MM.1S (cell line): ENCODE measurements around the gene CAMKK1.

Source experiments
- DNase-seq: peaks from one replicate; pipeline ENCODE4 v3.0.0-alpha.2; 2015
- H2AFZ ChIP-seq: fragments of 300-600 bp; sonication (generic); 2 replicates; pipeline ENCODE4 v1.6.0; 2016; ENCODE audit warnings: antibody characterized with exemption, low read length
- H3F3A ChIP-seq: fragments of 300-600 bp; sonication (generic); 2 replicates; pipeline ENCODE4 v1.6.1; 2016; ENCODE audit warnings: mild to moderate bottlenecking, antibody characterized with exemption, low read length, moderate library complexity, mixed read lengths; ENCODE audit not compliant: insufficient read depth
- H3K27ac ChIP-seq: fragments of 300-600 bp; sonication (generic); 2 replicates; pipeline ENCODE4 v1.5.1; 2016; ENCODE audit warnings: mild to moderate bottlenecking, low read length
- H3K27me3 ChIP-seq: fragments of 300-600 bp; sonication (generic); replicated peaks from 2 replicates; pipeline ENCODE4 v1.6.0; 2016; ENCODE audit warnings: low read length; ENCODE audit not compliant: insufficient read depth
- H3K36me3 ChIP-seq: fragments of 300-600 bp; sonication (generic); replicated peaks from 2 replicates; pipeline ENCODE4 v1.6.1; 2016; ENCODE audit warnings: mild to moderate bottlenecking, low read length, mixed read lengths; ENCODE audit not compliant: insufficient read depth
- H3K4me1 ChIP-seq: fragments of 300-600 bp; sonication (generic); 2 replicates; pipeline ENCODE4 v1.6.1; 2016; ENCODE audit warnings: low read length, mixed read lengths
- H3K4me2 ChIP-seq: fragments of 300-600 bp; sonication (generic); 2 replicates; pipeline ENCODE4 v1.6.0; 2016; ENCODE audit warnings: low read depth, low read length
- H3K4me3 ChIP-seq: fragments of 300-600 bp; sonication (generic); 2 replicates; pipeline ENCODE4 v1.5.1; 2016; ENCODE audit warnings: low read length, mixed read lengths
- H3K79me2 ChIP-seq: fragments of 300-600 bp; sonication (generic); 2 replicates; pipeline ENCODE4 v1.6.1; 2016; ENCODE audit warnings: mixed run types, low read length, mixed read lengths
- H3K9ac ChIP-seq: fragments of 300-600 bp; sonication (generic); 2 replicates; pipeline ENCODE4 v1.6.1; 2016; ENCODE audit warnings: low read length, mixed read lengths
- H3K9me2 ChIP-seq: fragments of 300-600 bp; sonication (generic); replicated peaks from 2 replicates; pipeline ENCODE4 v1.6.1; 2016; ENCODE audit warnings: mild to moderate bottlenecking, low read length, mixed read lengths; ENCODE audit not compliant: insufficient read depth
- H3K9me3 ChIP-seq: fragments of 300-600 bp; sonication (generic); replicated peaks from 2 replicates; pipeline ENCODE4 v1.6.1; 2016; ENCODE audit warnings: mild to moderate bottlenecking, low read length, mixed read lengths; ENCODE audit not compliant: insufficient read depth
- H4K20me1 ChIP-seq: fragments of 300-600 bp; sonication (generic); 2 replicates; pipeline ENCODE4 v1.6.1; 2016; ENCODE audit warnings: mild to moderate bottlenecking, low read length, moderate library complexity, mixed read lengths; ENCODE audit not compliant: insufficient read depth
- CTCF ChIP-seq: fragments of 300-600 bp; sonication (generic); IDR thresholded peaks from 2 replicates; pipeline ENCODE4 v1.5.1; 2016; ENCODE audit warnings: antibody characterized with exemption, low read length, mixed read lengths
- EZH2 ChIP-seq: fragments of 300-600 bp; sonication (generic); optimal IDR thresholded peaks from 2 replicates; pipeline ENCODE3; 2017; ENCODE audit warnings: low read depth, mild to moderate bottlenecking, antibody characterized with exemption, low read length, mixed read lengths
- EZH2phosphoT487 ChIP-seq: fragments of 300-600 bp; sonication (generic); IDR thresholded peaks from 2 replicates; pipeline ENCODE4 v1.6.1; 2018; ENCODE audit warnings: antibody characterized with exemption, low read length

CAMKK1 gene

DNA sequence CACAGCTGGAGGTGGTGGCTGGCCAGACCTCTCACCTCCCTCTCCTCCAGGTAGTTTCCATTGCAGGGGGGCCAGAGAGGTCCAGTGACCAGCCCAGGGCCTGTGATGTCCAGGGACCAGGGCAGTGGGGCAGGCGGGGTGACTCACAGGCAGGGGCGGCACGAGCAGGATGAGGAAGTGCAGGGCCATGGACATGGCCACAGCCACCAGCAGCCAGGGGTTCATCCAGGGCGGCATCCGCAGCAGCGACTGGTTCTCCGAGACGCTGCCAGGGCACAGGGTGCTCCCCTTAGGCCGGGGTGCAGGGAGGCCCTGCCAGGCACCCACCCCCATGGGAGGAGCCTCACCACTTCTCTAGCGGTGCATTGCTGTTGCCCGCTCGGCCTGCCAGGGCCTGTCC, 36.3 kb upstream of the CAMKK1 start:
- TF ChIP-seq EZH2 (no peak), EZH2phosphoT487 (no peak), CTCF (no peak)
- no peak for DNase-seq
- H3K79me2 ChIP-seq, result no peaks in the 10 kb centered on the region
- H3K36me3 ChIP-seq, result no peaks in the 10 kb centered on the region; the same call in 1 of the 2 replicates
- H3K9me3 ChIP-seq, result no peaks in the 10 kb centered on the region
- H2AFZ ChIP-seq, result no peak overlapping the region
- no peak overlapping the region for H3K4me3 ChIP-seq
- H3K4me1 ChIP-seq, result no peaks in the 10 kb centered on the region
- H3K9me2 ChIP-seq, result no peaks in the 10 kb centered on the region
- H4K20me1 ChIP-seq, result no peaks in the 10 kb centered on the region
- no peak overlapping the region for H3K27ac ChIP-seq
- no peak overlapping the region for H3K9ac ChIP-seq
- no peak overlapping the region for H3K4me2 ChIP-seq
- no peaks in the 10 kb centered on the region for H3K27me3 ChIP-seq
- H3F3A ChIP-seq, result peaks cover 4% of the 10 kb centered on the region; the same call in 1 of the 2 replicates

GRCh38 chr17:3928406-3928805, 35.6 kb upstream of the CAMKK1 start:
- Histone ChIP-seq H3K4me1 (no peaks in the 10 kb centered on the region), H3K79me2 (no peaks in the 10 kb centered on the region), H3K9me3 (no peaks in the 10 kb centered on the region), H3K36me3 (no peaks in the 10 kb centered on the region; the same call in 1 of the 2 replicates), H3K9me2 (no peaks in the 10 kb centered on the region), H3K4me3 (no peak overlapping the region), H3K27ac (no peak overlapping the region), H2AFZ (no peak overlapping the region), H3K27me3 (no peaks in the 10 kb centered on the region), H4K20me1 (no peaks in the 10 kb centered on the region), H3K4me2 (no peak overlapping the region), H3K9ac (no peak overlapping the region), H3F3A (peaks cover 8% of the 10 kb centered on the region; the same call in 1 of the 2 replicates)
- DNase-seq, result no peak
- TF ChIP-seq EZH2, result no peak
- TF ChIP-seq EZH2phosphoT487, result no peak
- TF ChIP-seq CTCF, result no peak

DNA sequence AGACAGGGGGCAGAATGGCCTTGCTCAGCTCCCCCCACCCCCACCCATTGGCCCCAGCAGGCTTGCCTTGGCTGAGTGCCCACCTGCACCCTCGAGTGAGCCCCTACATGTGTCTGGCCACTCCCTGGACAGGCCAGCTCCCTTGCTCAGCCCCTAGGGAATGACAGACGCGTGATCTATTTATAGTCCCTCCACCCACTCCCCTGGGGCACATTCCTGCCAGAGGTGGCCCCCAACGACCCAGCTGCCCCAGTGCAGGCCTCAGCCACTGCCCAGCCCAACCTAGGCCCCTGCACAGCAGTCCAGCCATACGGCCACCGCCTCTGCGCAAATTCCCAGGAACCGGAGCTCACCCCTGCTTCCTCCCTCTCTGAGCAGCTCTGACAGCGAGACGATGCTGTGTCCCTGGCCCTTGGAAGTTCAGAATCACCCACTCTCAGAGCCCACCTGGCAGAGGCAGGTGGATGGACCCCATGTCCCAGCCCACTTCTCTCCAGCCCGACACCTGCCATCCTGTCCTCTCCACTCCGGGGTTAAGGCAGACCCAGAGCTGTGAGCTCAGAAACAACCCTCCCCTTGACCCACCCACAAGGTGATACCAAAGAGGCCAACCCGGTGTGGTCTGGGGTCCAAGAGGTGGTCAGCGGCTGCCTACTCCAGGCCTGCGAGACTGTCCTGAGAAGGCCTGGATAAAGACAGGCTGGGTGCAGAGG, 34.9 kb upstream of the CAMKK1 start:
- H3K4me1 ChIP-seq, result no peaks in the 10 kb centered on the region
- H3K9ac ChIP-seq, result no peak overlapping the region
- DNase-seq, result no peak
- H3K9me3 ChIP-seq, result no peaks in the 10 kb centered on the region
- H3K4me3 ChIP-seq, result no peak overlapping the region
- no peak overlapping the region for H3K4me2 ChIP-seq
- H3K27ac ChIP-seq, result no peak overlapping the region
- no peak overlapping the region for H2AFZ ChIP-seq
- no peaks in the 10 kb centered on the region for H4K20me1 ChIP-seq
- no peaks in the 10 kb centered on the region for H3K79me2 ChIP-seq
- H3F3A ChIP-seq, result peaks cover 11% of the 10 kb centered on the region
- no peaks in the 10 kb centered on the region; the same call in 1 of the 2 replicates for H3K36me3 ChIP-seq
- TF ChIP-seq EZH2 (no peak), EZH2phosphoT487 (no peak), CTCF (no peak)
- no peaks in the 10 kb centered on the region for H3K27me3 ChIP-seq
- H3K9me2 ChIP-seq, result no peaks in the 10 kb centered on the region
